NCI-H2029 (cell line): ENCODE measurements around the gene HCRTR2.

Experiments
- DNase-seq: peaks from one replicate; lab custom pipeline; 2025; lab: John Stamatoyannopoulos, UW

The HCRTR2 gene

GRCh38 chr6:55327169-55327568 is 152.9 kb downstream of the HCRTR2 start, which contains the start of gene GFRAL:
TSS of gene GFRAL (plus strand) at chr6:55327469. CDS start at chr6:55327555, 86 bp downstream.
- DNase-seq, result no peak
